HG03565 (cell line): Measurements from ENCODE around the gene IL31.
"Not testable (repeated sequence)": the region's sequence is repeated elsewhere in the genome, so short reads cannot be mapped to it uniquely, and the experiment has no call there.

Experiments
- ATAC-seq: cut with Tn5 transposase; IDR thresholded peaks from one replicate; pipeline ENCODE4 v1.9.1; 2021; ENCODE audit warnings: mild to moderate bottlenecking, moderate library complexity; ENCODE audit not compliant: unreplicated experiment

The IL31 gene

DNA sequence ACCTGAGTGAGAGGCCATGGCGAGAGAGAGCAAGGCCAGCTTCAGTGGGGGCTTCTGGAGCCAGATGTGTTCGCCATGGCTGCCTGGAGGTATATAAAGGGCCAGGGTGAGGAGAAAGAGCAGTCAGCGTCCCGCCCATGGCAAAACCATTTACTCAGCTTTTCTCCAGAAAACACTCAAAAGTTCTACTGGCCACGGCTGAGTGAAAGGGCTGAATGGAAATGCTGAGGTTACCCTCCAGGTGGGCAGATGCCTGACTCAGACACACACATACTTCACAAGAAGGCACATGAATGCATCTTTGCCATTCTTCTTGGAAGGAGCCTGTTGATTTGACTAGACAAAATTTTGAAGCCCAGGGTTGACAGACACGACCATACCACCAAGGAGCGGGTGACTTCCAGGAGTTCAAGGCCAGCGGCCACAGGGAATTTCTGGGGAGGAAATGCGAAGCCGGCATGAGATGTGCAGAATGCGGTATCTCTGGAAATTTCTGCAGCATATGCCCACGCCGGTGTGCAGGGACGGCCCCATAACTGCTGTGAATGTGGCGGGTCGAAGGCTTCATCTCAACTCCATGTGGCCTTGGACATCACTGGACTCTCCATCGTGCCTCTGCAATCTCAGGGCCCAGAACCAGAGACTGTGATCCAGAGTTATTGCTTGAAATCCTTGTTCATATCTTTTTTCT lies at the start of gene IL31:
Gene IL31, minus strand, starts transcription at position 67 of the 691 bp plus-strand sequence. Its CDS starts 49 bp downstream, at position 18.
- no peak for ATAC-seq

DNA sequence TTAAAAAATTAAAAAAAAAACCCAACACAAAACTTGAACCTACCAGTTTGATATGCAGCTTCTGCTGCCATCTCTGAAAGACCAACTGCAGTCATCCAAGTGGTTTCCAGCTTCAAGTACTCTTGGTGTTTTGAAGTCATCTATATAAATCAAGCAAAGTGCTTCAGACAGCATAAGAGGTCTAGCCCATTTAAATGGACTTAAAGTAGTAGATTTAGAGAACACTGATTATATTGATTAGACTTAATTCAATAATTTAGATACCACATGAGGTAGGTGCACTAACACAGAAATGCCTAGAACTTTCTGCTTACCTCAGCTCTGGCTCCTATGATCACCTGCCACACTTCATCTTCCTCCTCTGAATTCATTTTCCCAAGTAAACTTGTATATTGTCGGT lies 42.4 kb upstream of the IL31 start:
- ATAC-seq = no peak

DNA sequence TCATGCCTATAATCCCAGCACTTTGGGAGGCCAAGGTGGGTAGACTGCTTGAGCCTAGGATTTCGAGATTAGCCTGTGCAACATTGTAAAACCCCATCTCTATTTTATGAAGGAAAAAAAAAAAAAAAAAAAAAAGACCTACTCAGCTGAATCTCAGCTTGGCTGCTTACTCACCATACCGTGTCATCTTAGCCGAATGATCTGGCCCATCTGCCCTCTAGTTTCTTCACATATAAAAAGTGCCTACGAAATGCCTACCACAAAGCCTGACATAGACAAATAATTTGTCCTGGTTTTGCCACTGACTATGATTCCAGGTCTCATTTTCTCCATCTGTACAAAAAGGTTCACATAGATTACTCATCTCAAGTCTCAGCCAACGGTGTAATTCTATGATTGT lies 41.8 kb upstream of the IL31 start:
- no peak for ATAC-seq

DNA sequence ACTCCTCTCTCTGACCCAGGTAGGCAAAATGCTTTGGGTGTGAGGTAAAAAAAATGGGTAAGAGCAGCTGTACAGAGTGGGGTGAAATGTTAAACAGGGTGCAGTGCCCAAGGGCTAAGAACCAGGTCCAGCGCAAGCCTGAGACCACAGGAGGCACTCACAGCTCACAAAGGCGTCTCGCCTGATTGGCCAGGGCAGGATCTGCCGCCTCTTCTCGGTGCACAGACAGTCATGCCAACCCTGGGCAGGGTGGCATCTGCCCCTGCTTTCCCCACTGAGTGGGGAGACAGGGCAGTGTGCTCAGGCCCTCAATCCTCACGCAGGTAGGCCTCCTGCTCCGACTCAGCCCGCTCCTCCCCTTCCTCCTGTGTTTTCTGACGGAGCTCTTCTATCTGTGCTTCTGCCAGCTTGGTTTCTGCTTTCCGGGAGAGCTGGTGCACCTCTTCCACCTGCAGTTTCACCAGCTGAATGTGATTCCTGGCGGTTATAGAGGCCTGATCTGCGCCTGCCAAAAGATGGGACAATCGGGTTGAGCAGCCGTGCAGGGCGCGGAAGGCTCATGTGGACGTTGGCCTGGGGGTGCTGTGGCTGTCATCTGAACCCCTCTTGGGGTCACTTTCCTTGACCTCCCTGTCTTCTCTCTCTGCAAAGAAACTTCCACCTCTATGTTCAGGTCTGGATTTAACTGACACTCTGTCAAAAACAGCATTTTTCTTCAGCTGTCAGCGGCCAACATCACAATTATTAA lies 34.2 kb upstream of the IL31 start:
- ATAC-seq = no peak

DNA sequence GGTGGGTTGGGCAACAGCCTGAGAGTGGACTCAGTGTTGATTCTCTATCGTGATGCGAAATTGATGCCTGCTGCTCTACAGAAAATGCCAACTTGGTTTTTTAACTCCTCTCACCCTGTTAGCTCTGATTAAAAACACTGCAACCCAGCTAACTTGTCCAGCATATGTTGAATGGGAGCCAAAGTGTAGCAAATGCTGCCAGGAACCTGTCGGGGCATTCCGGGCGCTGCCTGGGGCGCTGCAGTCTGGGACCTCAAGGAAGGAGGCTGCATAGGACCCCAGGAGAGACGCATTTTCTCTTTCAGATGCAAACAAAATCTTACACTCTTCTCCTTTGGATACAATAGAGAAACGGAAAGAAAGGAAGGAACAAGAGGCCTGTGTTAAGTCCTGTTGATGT lies 33.4 kb upstream of the IL31 start:
- no peak for ATAC-seq

DNA sequence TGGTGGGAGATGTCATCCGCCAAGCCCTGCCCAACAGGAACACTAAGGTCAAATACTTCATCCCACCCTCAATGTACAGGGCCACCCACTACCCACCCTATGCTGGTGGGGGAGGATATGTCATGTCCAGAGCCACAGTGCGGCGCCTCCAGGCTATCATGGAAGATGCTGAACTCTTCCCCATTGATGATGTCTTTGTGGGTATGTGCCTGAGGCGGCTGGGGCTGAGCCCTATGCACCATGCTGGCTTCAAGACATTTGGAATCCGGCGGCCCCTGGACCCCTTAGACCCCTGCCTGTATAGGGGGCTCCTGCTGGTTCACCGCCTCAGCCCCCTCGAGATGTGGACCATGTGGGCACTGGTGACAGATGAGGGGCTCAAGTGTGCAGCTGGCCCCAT lies 33.0 kb upstream of the IL31 start:
- ATAC-seq = no peak

DNA sequence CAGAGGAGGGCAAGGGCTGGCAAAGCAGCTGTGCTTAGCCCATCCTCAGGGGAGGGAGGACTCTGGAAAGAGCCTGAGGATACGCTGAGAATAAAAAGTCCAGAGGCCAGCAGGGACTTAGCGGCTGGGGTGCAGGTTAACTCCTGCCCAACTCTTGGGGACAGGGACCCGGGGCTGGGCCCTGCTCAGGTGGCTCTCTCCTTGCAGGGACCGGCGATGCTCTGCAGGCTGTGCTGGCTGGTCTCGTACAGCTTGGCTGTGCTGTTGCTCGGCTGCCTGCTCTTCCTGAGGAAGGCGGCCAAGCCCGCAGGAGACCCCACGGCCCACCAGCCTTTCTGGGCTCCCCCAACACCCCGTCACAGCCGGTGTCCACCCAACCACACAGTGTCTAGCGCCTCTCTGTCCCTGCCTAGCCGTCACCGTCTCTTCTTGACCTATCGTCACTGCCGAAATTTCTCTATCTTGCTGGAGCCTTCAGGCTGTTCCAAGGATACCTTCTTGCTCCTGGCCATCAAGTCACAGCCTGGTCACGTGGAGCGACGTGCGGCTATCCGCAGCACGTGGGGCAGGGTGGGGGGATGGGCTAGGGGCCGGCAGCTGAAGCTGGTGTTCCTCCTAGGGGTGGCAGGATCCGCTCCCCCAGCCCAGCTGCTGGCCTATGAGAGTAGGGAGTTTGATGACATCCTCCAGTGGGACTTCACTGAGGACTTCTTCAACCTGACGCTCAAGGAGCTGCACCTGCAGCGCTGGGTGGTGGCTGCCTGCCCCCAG lies 32.3 kb upstream of the IL31 start:
- ATAC-seq = no peak

DNA sequence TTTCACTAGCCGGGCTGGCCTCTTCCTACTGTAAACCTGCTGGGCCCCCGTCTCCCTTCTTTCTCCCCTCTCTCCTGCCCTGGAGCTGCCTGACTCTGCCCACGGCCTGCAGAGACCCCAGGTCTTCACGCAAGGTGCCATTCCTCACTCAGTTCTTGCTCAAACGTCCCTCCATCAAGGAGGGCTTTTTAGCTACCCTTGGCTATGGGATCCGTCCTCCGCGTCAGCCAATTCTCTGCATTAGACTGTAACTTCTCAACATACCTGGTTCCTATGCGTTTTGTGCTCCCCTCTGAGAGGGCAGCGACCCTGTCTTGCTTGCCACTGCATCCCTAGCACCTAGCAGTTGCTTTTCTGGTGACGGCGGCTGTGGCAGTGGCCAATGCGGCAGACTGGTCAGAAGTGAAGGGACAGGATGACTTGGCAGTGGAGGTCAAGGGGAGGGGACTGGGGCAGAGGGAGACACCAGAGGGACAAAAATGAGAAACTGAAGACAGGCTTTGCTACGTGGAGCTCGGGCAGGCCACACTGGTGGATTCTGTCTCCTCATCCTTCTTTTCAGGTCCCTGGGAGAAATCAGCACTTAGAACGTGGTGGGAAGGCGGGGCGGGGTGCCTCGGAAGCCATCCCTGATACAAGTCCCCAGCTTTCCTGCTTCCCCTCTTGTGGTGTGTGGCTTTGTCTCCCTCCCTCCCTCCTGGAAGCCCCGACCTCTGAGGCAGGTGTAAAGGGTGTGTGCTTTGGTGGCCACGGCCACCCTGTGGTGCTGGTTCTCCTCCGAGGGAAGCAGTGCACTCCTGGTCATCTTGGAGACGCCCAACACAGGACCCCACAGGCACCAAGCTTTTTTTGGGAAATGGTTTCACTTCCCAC lies 31.3 kb upstream of the IL31 start:
- no peak for ATAC-seq

DNA sequence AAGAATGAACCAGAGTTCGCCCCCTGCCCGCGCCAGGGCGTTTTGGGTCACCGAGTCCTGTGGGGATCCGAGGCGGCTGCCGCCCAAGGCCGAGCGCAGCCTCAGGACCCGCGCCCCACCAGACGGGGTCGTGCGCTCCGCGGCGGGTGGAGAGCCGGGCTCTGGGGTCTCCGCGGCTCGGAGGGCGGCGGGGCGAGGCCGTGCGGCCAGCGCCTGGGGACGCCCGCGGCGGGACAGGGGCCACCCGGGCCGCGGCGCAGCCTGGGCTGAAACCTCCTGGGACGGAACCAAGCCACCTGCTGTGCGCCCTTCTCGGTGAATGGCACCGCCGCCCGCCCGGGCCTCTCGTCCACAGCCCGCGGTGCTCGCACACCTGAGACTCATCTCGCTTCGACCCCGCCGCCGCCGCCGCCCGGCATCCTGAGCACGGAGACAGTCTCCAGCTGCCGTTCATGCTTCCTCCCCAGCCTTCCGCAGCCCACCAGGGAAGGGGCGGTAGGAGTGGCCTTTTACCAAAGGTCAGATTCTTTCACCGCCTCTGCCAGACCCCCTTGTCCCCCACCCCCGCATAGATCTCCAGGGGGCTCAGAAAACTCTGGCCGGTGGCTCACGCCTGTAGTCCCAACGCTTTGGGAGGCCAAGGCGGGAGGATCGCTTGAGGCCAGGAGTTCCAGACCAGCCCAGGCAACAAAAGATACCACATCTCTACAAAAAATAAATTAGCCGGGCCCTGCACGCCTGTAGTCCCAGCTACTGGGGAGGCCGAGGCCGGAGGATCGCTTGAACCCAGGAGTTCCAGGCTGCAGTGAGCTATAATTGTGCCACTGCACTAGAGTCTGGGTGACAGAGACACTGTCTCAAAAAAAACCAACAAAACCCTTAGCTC lies 30.4 kb upstream of the IL31 start:
- no peak for ATAC-seq

DNA sequence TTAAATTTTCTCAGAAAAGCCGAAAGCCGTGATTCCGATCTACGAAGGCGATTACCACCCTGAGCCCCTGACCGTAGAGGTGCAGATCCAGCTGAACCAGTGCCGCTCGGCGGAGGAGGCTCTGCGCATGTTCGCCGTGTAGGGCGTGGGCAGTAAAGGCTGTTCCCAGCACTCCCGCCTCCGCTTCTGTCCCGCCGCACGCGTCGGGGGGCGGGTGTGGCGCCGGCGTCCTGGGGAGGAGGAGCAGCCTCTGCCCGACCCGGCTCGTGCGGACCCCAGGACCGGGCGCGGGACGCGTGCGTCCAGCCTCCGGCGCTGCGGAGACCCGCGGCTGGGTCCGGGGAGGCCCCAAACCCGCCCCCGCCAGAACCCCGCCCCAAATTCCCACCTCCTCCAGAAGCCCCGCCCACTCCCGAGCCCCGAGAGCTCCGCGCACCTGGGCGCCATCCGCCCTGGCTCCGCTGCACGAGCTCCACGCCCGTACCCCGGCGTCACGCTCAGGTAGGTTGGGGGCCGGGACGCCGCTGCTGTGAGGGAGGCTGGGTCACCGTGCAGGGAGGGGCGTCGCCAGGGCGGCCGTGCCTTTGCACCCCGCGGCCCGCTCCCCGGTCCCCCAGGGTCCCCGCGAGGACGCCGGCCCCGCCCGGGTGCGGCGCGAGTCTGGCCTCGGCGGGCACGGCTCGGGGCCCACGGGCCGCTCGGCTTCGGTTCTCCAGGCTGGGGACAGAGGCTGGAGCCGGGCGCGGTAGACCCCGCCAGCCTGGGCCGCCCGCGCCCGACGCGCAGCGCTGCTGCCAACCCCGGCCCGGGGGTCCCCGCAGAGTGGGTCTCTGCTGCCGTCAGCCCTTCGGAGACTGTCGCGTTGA lies 29.5 kb upstream of the IL31 start, which contains the start of gene B3GNT4:
Gene B3GNT4, plus strand, starts transcription at position 409 of the 866 bp plus-strand sequence. CDS start 910 bp downstream, outside the sequence.
- ATAC-seq = no peak

DNA sequence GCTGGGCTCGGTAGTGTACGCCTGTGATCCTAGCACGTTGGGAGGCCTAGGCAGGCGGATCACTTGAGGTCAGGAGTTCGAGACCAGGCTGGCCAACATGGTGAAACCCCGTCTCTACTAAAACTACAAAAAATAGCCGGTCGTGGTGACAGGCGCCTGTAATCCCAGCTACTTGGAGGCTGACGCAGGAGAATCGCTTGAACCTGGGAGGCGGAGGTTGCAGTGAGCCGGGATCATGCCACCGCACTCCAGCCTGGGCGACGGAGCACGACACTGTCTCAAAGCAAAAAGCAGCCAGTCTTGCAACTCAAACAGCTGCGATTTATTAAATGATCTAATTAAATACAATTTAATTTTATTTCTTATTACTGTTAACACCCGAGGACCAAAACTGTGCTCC lies 28.8 kb upstream of the IL31 start:
- not testable (repeated sequence) for ATAC-seq

DNA sequence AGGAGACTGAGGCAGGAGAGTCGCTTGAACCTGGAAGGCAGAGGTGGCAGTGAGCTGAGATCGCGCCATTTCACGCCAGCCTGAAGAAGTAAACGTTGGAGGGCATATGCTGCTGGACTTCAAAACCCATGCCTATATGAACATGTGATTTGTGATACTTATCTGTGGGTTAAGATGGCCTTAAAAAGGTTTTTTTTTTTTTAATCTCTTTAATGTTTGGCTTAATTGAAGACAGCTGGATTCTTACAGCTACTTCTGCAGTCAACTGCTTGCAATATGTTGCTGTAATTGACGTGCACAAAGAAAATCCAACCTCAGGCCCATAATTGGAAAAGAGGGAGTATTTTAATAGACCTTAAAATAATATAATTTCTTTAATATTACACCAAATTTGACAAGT lies 28.0 kb upstream of the IL31 start:
- no peak for ATAC-seq

DNA sequence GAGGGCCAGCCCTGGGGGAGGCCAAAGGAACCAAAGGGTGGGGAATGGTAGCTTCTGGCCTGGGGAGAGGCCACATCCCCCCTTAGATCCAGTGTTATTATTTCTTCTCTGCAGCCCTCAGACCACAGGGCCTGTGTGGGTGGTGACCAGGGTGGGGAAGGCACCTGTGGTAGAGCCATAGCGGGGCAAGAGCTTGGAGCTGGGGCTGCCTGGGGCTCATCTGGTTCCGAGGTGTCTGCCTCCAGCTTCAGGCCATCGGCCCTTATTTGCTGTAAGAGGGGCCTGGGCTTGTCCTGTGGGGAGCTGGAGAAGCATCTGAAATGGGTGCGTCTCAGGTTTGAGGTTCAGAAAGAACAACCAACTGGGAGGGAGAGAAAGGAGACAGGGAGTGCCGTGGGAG lies 27.4 kb upstream of the IL31 start:
- ATAC-seq = no peak

DNA sequence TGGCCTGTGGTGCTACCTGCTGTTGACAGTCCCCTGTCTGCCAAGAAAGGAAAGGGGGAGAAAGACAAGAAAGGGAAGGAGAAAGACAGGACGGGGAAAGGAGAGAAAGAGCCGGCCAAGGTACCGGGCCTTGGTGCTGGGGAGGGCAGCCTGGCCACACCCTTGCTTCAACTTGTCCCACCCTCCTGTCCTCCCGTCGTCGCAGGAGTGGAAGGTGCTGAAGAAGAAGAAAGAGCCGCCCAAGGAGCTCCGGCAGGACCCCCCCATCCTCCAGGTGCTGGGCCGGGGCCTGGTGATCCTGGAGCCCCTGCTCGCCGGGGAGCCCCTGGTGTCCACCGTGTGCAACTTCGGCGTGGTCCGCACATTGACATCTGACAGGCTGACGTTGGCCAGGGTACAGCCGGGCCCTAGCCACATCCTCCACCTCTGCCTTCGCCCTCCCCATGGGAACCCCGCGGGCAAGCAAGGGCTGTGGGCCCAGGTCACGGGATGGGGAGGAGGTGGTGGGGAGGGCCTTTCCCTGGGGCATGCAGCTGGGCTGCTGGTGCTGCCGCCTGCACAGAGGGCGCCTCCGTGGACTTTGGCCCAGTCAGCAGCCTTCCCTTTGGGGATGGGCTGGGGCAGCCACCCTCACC lies 26.6 kb upstream of the IL31 start:
- ATAC-seq = no peak

DNA sequence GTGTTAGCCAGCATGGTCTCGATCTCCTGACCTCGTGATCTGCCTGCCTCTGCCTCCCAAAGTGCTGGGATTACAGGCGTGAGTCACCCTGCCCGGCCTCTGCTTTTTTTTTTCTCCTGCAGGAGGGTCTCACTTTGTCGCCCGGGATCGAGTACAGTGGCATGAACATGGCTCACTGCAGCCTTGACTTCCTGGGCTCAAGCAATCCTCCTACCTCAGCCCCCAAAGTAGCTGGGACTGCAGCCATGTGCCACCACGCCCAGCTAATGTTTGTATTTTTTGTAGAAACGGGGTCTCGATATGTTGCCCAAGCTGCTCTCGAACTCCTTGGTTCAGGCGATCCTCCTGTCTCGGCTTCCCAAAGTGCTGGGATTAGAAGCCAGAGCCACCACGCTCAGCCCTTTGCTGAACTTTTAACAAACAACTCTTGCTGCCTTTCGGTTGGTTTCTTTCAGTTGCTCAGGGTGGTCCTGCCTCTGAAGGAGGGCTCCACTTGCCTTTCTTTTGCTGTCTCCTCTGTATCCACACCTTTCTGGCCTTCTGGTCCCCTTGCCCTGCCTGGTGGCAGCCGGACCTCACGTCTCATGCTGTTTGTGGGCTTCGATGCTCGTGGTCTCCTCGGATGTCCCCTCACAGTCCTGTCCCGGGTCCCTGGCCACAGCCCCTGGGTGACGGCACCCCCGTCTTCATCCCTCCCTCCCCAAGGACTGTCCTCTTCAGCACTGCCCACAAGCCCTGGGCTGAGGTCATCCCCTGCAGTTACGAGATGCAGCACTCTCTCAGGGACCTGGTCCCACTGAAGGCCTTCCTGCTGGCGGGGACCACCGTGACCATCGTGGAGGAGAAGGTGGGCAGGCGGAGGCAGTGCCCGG lies 25.7 kb upstream of the IL31 start:
- no peak for ATAC-seq

DNA sequence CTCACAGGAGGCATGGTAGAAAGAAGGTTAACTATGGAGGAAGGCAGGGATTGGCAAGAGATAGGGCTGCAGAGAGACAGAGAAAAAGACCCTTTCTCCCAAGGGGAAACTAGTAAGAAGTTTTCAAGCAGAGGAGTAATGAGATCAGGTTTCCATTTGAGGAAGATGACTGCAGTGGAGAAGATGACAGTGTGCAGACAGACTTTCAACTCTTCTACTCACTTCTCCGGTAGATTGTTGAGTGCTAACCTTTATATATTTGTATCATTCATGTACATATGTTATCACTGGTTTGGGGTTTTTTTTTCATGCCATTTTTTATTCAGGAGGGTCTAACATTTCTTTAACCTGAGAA lies 23.6 kb upstream of the IL31 start:
- ATAC-seq = no peak

DNA sequence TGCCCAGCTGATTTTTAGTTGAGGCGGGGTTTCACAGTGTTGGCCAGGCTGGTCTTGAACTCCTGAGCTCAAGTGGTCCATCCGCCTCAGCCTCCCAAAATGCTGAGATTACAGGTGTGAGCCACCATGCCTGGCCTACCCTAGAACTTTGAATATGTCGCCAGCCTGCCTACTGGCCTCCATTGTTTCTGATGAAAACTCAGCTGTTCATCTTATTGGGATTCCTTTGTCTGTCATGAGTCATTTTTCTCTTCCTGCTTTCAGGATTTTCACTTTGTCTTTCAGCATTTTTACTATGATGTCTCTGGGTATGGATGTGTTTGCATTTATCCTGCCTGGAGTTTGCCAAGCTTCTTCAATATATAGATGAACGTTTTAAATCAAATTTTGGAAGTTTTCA lies 21.4 kb upstream of the IL31 start:
- ATAC-seq = no peak
